Neural progenitor cell (in vitro differentiated cells): ENCODE measurements around the gene CTRB1. TPM values are rescaled to one million over a fixed set of nuclear protein-coding genes. Genes with fewer than 3 reads are reported as not detected.
"Not testable (repeated sequence)": the region's sequence is repeated elsewhere in the genome, so short reads cannot be mapped to it uniquely, and the experiment has no call there.

Experiments used
- DNase-seq: peaks from one replicate; pipeline ENCODE4 v3.0.0-alpha.2; 2016; ENCODE audit warnings: low spot score
- H2AFZ ChIP-seq: fragments of 200-600 bp; sonication (generic); replicated peaks from 2 replicates; pipeline ENCODE4 v1.6.1; 2016; ENCODE audit warnings: antibody characterized with exemption
- H3F3A ChIP-seq: fragments of 200-600 bp; sonication (generic); 2 replicates; pipeline ENCODE4 v1.6.1; 2016; ENCODE audit warnings: antibody characterized with exemption, low read depth
- H3K27ac ChIP-seq: fragments of 200-600 bp; sonication (generic); 2 replicates; pipeline ENCODE4 v1.5.1; 2016; ENCODE audit warnings: mild to moderate bottlenecking
- H3K27me3 ChIP-seq: fragments of 200-600 bp; sonication (generic); 2 replicates; pipeline ENCODE4 v1.6.1; 2016; ENCODE audit warnings: mild to moderate bottlenecking, moderate library complexity
- H3K36me3 ChIP-seq: fragments of 200-600 bp; sonication (generic); 2 replicates; pipeline ENCODE4 v1.5.1; 2016
- H3K4me1 ChIP-seq: fragments of 200-600 bp; sonication (generic); 2 replicates; pipeline ENCODE4 v1.6.1; 2016; ENCODE audit warnings: mixed run types
- H3K4me2 ChIP-seq: fragments of 200-600 bp; sonication (generic); 2 replicates; pipeline ENCODE4 v1.6.1; 2016
- H3K4me3 ChIP-seq: fragments of 200-600 bp; sonication (generic); 2 replicates; pipeline ENCODE4 v1.5.1; 2016
- H3K79me2 ChIP-seq: fragments of 200-600 bp; sonication (generic); 2 replicates; pipeline ENCODE4 v1.6.1; 2016; ENCODE audit warnings: low read depth
- H3K9ac ChIP-seq: fragments of 200-600 bp; sonication (generic); 2 replicates; pipeline ENCODE4 v1.6.1; 2016
- H3K9me3 ChIP-seq: fragments of 200-600 bp; sonication (generic); 2 replicates; pipeline ENCODE4 v1.5.1; 2016; ENCODE audit warnings: low read depth
- H4K20me1 ChIP-seq: fragments of 200-600 bp; sonication (generic); 2 replicates; pipeline ENCODE4 v1.6.1; 2016; ENCODE audit warnings: low read depth
- H3K27ac Mint-ChIP-seq: 3 replicates; pipeline ENCODE4 v1.8.0; 2021; ENCODE audit warnings: mixed read lengths
- H3K27me3 Mint-ChIP-seq: 2 replicates; pipeline ENCODE4 v1.8.0; 2022; ENCODE audit warnings: low read depth, mild to moderate bottlenecking, inconsistent platforms, moderate library complexity, mixed read lengths; ENCODE audit not compliant: insufficient read depth
- H3K36me3 Mint-ChIP-seq: 3 replicates; pipeline ENCODE4 v1.8.0; 2021; ENCODE audit warnings: mixed read lengths
- H3K4me1 Mint-ChIP-seq: 3 replicates; pipeline ENCODE4 v1.8.0; 2021; ENCODE audit warnings: mixed read lengths
- H3K4me3 Mint-ChIP-seq: 3 replicates; pipeline ENCODE4 v1.8.0; 2021; ENCODE audit warnings: mild to moderate bottlenecking, moderate library complexity, mixed read lengths
- H3K9me3 Mint-ChIP-seq: 3 replicates; pipeline ENCODE4 v1.8.0; 2020; ENCODE audit warnings: mixed read lengths
- CTCF ChIP-seq: fragments of 200-600 bp; sonication (generic); IDR thresholded peaks from 2 replicates; pipeline ENCODE4 v1.5.1; 2017; ENCODE audit warnings: antibody characterized with exemption, mild to moderate bottlenecking
- EZH2 ChIP-seq: fragments of 200-600 bp; sonication (generic); IDR thresholded peaks from 2 replicates; pipeline ENCODE4 v1.6.1; 2017; ENCODE audit warnings: antibody characterized with exemption, mild to moderate bottlenecking, moderate library complexity
- EZH2phosphoT487 ChIP-seq: fragments of 200-600 bp; sonication (generic); IDR thresholded peaks from 2 replicates; pipeline ENCODE4 v1.6.1; 2017; ENCODE audit warnings: antibody characterized with exemption
- total RNA-seq: library from RNA; depleted of rRNA; stranded (reverse); fragments of >200 nt; gene quantifications from 2 replicates; pipeline ENCODE4 v1.2.3, GENCODE V29; 2015; ENCODE audit warnings: low replicate concordance

The CTRB1 gene
- total RNA-seq, 1 donor from 2014 or later, result not detected

DNA sequence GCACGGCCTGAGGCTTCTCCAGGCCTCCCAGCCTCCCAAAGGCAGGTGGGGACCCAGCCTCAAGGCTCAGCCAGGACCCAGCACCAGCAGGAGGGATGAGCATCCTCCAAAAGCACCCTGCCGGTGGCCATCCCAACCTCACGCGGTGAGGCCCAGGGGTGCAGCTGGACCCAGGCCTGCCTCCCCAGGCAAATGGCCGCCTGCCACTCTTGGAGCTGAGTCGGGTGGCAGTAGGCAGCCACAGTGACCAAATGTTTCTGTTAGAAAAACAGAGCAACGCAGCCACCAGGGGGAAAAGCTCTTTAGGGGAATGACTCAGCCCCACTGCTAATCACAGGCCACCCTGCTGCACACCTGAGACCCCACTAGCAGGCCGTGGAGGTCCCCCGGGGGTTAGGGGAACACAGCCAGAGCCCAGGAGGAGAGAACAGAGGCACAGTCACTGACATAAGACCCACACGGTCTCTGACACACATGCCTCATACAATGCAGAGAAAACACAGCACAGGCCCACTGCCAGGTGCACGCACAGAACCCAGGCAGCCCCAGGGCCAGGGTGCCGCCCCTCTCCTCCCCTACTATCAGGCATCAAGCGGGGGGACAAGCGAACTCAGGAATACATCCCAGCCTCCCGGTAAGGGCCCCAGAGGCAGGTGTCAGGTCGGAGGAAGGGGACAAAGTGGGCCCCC lies 20.2 kb downstream of the CTRB1 start:
- Histone ChIP-seq H3K36me3 (no peaks in the 10 kb centered on the region), H4K20me1 (peaks cover 54% of the 10 kb centered on the region)

DNA sequence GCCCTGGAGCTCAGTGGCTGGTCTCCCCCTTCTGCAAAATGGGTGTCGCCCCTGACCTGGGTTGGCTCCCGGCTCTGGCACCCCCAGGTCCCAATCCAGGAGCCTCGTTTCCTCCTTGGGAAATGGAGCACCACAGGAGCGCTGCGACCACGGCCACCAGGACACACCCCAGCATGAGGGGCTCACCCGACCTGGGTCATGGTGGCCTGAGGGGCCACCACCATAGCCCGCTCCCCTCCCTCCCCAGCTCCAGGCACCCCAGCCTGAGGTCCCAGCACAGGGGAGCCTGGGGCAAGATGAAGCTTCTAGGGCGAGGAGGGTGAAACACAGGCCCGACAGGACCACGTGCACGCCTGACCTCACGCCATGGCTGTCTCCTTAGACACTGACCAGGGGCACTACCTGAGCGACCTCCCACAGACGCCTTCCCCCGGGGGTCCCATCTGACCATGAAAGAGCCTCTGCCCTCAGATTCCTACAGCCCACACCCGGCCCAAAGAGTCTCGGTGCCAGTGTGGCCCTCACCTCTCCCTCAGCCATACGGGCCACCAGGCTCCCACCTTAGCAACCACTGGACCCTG lies 20.8 kb downstream of the CTRB1 start:
- H3K27me3 ChIP-seq, result no peaks in the 10 kb centered on the region
- Mint-ChIP-seq H3K27me3 (peaks cover 7% of the 10 kb centered on the region), H3K4me3 (no peak overlapping the region), H3K9me3 (no peaks in the 10 kb centered on the region), H3K27ac (no peak overlapping the region), H3K4me1 (peaks cover 39% of the 10 kb centered on the region), H3K36me3 (peaks cover 23% of the 10 kb centered on the region)
- no peaks in the 10 kb centered on the region for H3K9me3 ChIP-seq
- peaks cover 2% of the 10 kb centered on the region for H3F3A ChIP-seq
- no peak overlapping the region for H2AFZ ChIP-seq
- TF ChIP-seq EZH2 (no peak), CTCF (no peak), EZH2phosphoT487 (no peak)
- no peak overlapping the region for H3K27ac ChIP-seq
- H3K79me2 ChIP-seq, result peaks cover 26% of the 10 kb centered on the region
- peaks cover 54% of the 10 kb centered on the region for H4K20me1 ChIP-seq
- H3K9ac ChIP-seq, result no peak overlapping the region
- no peak overlapping the region for H3K4me2 ChIP-seq
- H3K4me3 ChIP-seq, result no peak overlapping the region
- DNase-seq, result no peak
- peaks cover 22% of the 10 kb centered on the region for H3K4me1 ChIP-seq
- H3K36me3 ChIP-seq, result no peaks in the 10 kb centered on the region

More for the DNA sequence above, 20.2 kb downstream of the CTRB1 start:
- no peaks in the 10 kb centered on the region for H3K9me3 Mint-ChIP-seq
- no peak for DNase-seq
- no peak for TF ChIP-seq CTCF
- no peak for TF ChIP-seq EZH2phosphoT487
- no peak for TF ChIP-seq EZH2
- Histone ChIP-seq H3K79me2 (peaks cover 19% of the 10 kb centered on the region), H3K9ac (no peak overlapping the region), H2AFZ (no peak overlapping the region), H3K4me3 (no peak overlapping the region), H3K4me1 (peaks cover 15% of the 10 kb centered on the region), H3K9me3 (no peaks in the 10 kb centered on the region), H3F3A (peaks cover 8% of the 10 kb centered on the region), H3K27me3 (no peaks in the 10 kb centered on the region), H3K27ac (peak overlapping the region; percentile 5), H3K4me2 (no peak overlapping the region)
- H3K27ac Mint-ChIP-seq, result peak overlapping the region; percentile 88
- peaks cover 7% of the 10 kb centered on the region for H3K27me3 Mint-ChIP-seq
- peaks cover 25% of the 10 kb centered on the region for H3K36me3 Mint-ChIP-seq
- peaks cover 36% of the 10 kb centered on the region for H3K4me1 Mint-ChIP-seq
- H3K4me3 Mint-ChIP-seq, result no peak overlapping the region

DNA sequence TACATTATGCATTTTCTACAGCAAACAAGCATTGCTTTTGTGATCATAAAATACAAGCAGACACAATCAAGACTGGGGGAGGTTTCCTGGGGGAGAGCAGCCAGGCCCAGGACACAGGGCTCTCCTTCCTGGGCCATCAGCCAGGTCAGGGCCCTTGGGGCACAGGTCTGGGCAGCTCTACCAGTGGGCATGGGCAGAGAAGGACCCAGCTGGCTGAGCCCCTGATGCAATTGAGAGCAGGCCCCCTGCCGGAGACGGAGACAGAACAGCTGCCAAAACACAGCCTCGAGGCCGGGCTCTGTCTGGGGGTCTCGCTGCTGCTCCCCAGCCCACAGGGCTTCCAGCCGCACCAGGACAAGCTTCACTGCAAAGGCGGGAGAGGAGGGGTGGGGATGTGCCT lies 21.8 kb downstream of the CTRB1 start:
- H3K27me3 Mint-ChIP-seq, H3K9me3 ChIP-seq, H3K4me3 Mint-ChIP-seq, H3K4me2 ChIP-seq, H3K9me3 Mint-ChIP-seq, H3K27me3 ChIP-seq, H3F3A ChIP-seq, H3K9ac ChIP-seq, H3K27ac ChIP-seq, DNase-seq, H3K4me3 ChIP-seq, H3K36me3 ChIP-seq, H2AFZ ChIP-seq: not testable (repeated sequence)
- H3K36me3 Mint-ChIP-seq, result peaks cover 23% of the 10 kb centered on the region
- H3K27ac Mint-ChIP-seq, result peak overlapping the region; percentile 39
- H3K79me2 ChIP-seq, result peaks cover 36% of the 10 kb centered on the region
- peaks cover 62% of the 10 kb centered on the region for H4K20me1 ChIP-seq
- H3K4me1 ChIP-seq, result peaks cover 32% of the 10 kb centered on the region
- H3K4me1 Mint-ChIP-seq, result peaks cover 46% of the 10 kb centered on the region

GRCh38 chr16:75241412-75241811 lies 22.6 kb downstream of the CTRB1 start:
- Histone ChIP-seq H3K79me2 (peaks cover 43% of the 10 kb centered on the region), H3K4me3 (no peak overlapping the region), H3K4me1 (peaks cover 37% of the 10 kb centered on the region), H3F3A (peaks cover 5% of the 10 kb centered on the region), H3K9me3 (no peaks in the 10 kb centered on the region), H3K9ac (no peak overlapping the region), H3K36me3 (no peaks in the 10 kb centered on the region), H3K4me2 (no peak overlapping the region), H4K20me1 (peaks cover 70% of the 10 kb centered on the region), H3K27me3 (no peaks in the 10 kb centered on the region), H3K27ac (no peak overlapping the region), H2AFZ (no peak overlapping the region)
- no peak overlapping the region for H3K27ac Mint-ChIP-seq
- no peak overlapping the region for H3K4me3 Mint-ChIP-seq
- H3K36me3 Mint-ChIP-seq, result peaks cover 17% of the 10 kb centered on the region
- H3K27me3 Mint-ChIP-seq, result peaks cover 7% of the 10 kb centered on the region
- H3K9me3 Mint-ChIP-seq, result no peaks in the 10 kb centered on the region
- DNase-seq, result no peak
- no peak for TF ChIP-seq EZH2
- H3K4me1 Mint-ChIP-seq, result peaks cover 50% of the 10 kb centered on the region
